Measurements from ENCODE around the gene TRPT1.

Gene TRPT1

DNA sequence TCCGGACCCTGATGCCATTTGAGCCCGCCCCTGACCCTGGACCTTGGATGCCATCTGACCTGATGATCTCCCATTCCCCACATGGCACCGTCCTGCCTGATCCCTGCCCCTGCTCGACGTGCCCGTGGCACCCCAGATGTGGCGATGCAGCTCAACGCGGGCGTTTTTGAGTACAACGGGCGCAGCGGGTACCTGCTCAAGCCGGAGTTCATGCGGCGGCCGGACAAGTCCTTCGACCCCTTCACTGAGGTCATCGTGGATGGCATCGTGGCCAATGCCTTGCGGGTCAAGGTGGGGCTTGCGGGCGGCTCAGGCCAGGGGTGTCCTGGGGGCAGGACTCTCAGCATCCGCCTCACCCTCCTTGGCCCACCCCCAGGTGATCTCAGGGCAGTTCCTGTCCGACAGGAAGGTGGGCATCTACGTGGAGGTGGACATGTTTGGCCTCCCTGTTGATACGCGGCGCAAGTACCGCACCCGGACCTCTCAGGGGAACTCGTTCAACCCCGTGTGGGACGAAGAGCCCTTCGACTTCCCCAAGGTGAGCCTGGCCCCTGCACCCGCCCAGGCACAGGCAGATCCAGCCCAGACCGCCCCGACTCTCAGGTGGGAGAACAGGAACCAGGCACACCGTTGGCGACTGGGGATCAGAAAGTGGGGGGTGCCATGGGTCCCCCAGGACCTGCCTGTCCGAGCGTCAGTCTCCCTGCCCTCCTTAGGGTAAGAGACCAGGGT, 36.5 kb upstream of the TRPT1 start:
- H3K4me3 ChIP-seq (replicated peaks in 1 of 2; ENCODE audit: low read depth in 2 of 2, low read length in 2 of 2) = no peak overlapping the region
- no peak for DNase-seq (ENCODE audit: low read depth in 2 of 2)
- TF ChIP-seq, protein P1, sequence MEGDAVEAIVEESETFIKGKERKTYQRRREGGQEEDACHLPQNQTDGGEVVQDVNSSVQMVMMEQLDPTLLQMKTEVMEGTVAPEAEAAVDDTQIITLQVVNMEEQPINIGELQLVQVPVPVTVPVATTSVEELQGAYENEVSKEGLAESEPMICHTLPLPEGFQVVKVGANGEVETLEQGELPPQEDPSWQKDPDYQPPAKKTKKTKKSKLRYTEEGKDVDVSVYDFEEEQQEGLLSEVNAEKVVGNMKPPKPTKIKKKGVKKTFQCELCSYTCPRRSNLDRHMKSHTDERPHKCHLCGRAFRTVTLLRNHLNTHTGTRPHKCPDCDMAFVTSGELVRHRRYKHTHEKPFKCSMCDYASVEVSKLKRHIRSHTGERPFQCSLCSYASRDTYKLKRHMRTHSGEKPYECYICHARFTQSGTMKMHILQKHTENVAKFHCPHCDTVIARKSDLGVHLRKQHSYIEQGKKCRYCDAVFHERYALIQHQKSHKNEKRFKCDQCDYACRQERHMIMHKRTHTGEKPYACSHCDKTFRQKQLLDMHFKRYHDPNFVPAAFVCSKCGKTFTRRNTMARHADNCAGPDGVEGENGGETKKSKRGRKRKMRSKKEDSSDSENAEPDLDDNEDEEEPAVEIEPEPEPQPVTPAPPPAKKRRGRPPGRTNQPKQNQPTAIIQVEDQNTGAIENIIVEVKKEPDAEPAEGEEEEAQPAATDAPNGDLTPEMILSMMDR (IDR thresholded peaks at IDR 0.05; ENCODE audit: low read depth, low read length) = no peak

GRCh38 chr11:64261556-64262080, 35.6 kb upstream of the TRPT1 start:
- no peak for DNase-seq (ENCODE audit: low read depth in 2 of 2)
- TF ChIP-seq, protein P1 (IDR thresholded peaks at IDR 0.05; ENCODE audit: low read depth, low read length) = no peak
- no peak overlapping the region for H3K4me3 ChIP-seq (replicated peaks in 1 of 2; ENCODE audit: low read depth in 2 of 2, low read length in 2 of 2)

DNA sequence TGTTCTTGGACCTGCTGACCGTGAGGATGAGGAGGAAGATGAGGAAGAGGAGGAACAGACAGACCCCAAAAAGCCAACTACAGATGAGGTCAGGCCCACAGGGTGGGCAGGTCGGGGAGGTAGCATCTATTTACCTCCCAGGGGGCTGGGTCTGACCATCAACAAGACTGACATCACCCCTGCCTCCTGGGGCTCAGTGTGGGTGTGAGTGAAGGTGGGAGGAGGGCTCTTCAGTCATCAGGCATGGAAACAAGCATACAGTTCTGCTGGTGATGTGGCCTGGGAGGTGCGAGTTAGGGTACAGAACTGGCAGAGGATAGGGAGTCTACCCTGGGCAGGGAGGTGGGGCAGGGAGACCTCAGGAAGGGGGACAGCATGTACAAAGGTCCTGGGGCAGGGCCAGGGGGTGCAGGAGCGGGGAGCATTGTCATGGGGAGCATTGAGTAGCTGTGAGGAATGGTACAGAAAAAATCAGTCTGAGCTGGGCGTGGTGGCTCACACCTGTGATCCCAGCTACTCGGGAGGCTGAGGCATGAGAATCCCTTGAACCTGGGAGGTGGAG, 34.2 kb upstream of the TRPT1 start:
- TF ChIP-seq, protein P1 (IDR thresholded peaks at IDR 0.05; ENCODE audit: low read depth, low read length) = no peak
- H3K4me3 ChIP-seq (replicated peaks in 1 of 2; ENCODE audit: low read depth in 2 of 2, low read length in 2 of 2) = no peak overlapping the region
- DNase-seq (ENCODE audit: low read depth in 2 of 2) = no peak

- TF ChIP-seq, protein P1 (IDR thresholded peaks at IDR 0.05; ENCODE audit: low read depth, low read length) = no peak
- no peak overlapping the region for H3K4me3 ChIP-seq (replicated peaks in 1 of 2; ENCODE audit: low read depth in 2 of 2, low read length in 2 of 2)
- DNase-seq (ENCODE audit: low read depth in 2 of 2) = no peak
These were observed 33.6 kb upstream of the TRPT1 start for GRCh38 chr11:64259533-64260067.

GRCh38 chr11:64258946-64259532, 33.1 kb upstream of the TRPT1 start:
- TF ChIP-seq, protein P1 (IDR thresholded peaks at IDR 0.05; ENCODE audit: low read depth, low read length) = no peak
- H3K4me3 ChIP-seq (replicated peaks in 1 of 2; ENCODE audit: low read depth in 2 of 2, low read length in 2 of 2) = no peak overlapping the region
- DNase-seq (ENCODE audit: low read depth in 2 of 2) = no peak

- TF ChIP-seq, protein P1 (IDR thresholded peaks at IDR 0.05; ENCODE audit: low read depth, low read length) = no peak
- no peak for DNase-seq (ENCODE audit: low read depth in 2 of 2)
- H3K4me3 ChIP-seq (replicated peaks in 1 of 2; ENCODE audit: low read depth in 2 of 2, low read length in 2 of 2) = no peak overlapping the region
These were observed 32.4 kb upstream of the TRPT1 start for GRCh38 chr11:64258356-64258755.
